GM18858 (cell line): Measurements from ENCODE around the gene DERA.

Source experiments
- ATAC-seq: cut with Tn5 transposase; IDR thresholded peaks from one replicate; pipeline ENCODE4 v1.9.1; 2021; ENCODE audit not compliant: unreplicated experiment

DERA gene

GRCh38 chr12:16062611-16063010 lies 151.5 kb downstream of the DERA start:
- no peak for ATAC-seq

GRCh38 chr12:16063726-16064125 lies 152.6 kb downstream of the DERA start:
- no peak for ATAC-seq

- no peak for ATAC-seq
Measured at GRCh38 chr12:16070113-16070512, 159.0 kb downstream of the DERA start.

- no peak for ATAC-seq
Measured at GRCh38 chr12:16072678-16073077, 161.5 kb downstream of the DERA start.

- ATAC-seq = no peak
Measured at GRCh38 chr12:16074894-16075293, 163.8 kb downstream of the DERA start.

GRCh38 chr12:16075887-16076286 lies 164.8 kb downstream of the DERA start:
- ATAC-seq = no peak

GRCh38 chr12:16076557-16076956 lies 165.4 kb downstream of the DERA start:
- ATAC-seq = peak; percentile 67

GRCh38 chr12:16076970-16077522 lies 165.9 kb downstream of the DERA start:
- ATAC-seq = no peak

- no peak for ATAC-seq
Measured at GRCh38 chr12:16086462-16086861, 175.3 kb downstream of the DERA start.

GRCh38 chr12:16086942-16087341 lies 175.8 kb downstream of the DERA start:
- no peak for ATAC-seq
